Measurements from ENCODE around the gene SPATA3.

GRCh38 chr2:231051116-231051515 lies 55.2 kb downstream of the SPATA3 start:
- TF ChIP-seq CTCF (CRISPR knock-in tag; IDR thresholded peaks at IDR 0.05) = no peak; the same call in 1 of the 2 replicates
- no peak for TF ChIP-seq EZH2 (conservative IDR thresholded peaks at IDR 0.05; ENCODE audit: low read depth, low read length)
- TF ChIP-seq IRF1 (CRISPR knock-in tag; IDR thresholded peaks at IDR 0.05; ENCODE audit: low read depth) = no peak
- no peak for TF ChIP-seq SRF (IDR thresholded peaks at IDR 0.05; ENCODE audit: low read depth, low read length)
- TF ChIP-seq ZBTB3 (CRISPR knock-in tag; IDR thresholded peaks at IDR 0.05; ENCODE audit: borderline replicate concordance, low read depth) = no peak
- TF ChIP-seq ZNF713 (CRISPR knock-in tag; IDR thresholded peaks at IDR 0.05) = no peak
- TF ChIP-seq THRA (CRISPR knock-in tag; IDR thresholded peaks at IDR 0.05; ENCODE audit: borderline replicate concordance) = no peak; the same call in 1 of the 2 replicates
- TF ChIP-seq HMGXB4 (CRISPR knock-in tag; IDR thresholded peaks at IDR 0.05; ENCODE audit: borderline replicate concordance in 1 of 2, low read depth in 1 of 2) = no peak
- TF ChIP-seq GTF3A (CRISPR knock-in tag; conservative IDR thresholded peaks at IDR 0.05) = no peak
